ENCODE results near the gene PXDC1. TPM values are rescaled to one million over a fixed set of nuclear protein-coding genes. Genes with fewer than 3 reads are reported as not detected.

Gene PXDC1
- 1 to 10 TPM; 4.3 to 9.6 TPM for total RNA-seq
- long read RNA-seq, partial matches to known transcripts, result 4 of 9 reads
- long read RNA-seq, other reads (novel, unspliced or antisense), result 1 of 9 reads

DNA sequence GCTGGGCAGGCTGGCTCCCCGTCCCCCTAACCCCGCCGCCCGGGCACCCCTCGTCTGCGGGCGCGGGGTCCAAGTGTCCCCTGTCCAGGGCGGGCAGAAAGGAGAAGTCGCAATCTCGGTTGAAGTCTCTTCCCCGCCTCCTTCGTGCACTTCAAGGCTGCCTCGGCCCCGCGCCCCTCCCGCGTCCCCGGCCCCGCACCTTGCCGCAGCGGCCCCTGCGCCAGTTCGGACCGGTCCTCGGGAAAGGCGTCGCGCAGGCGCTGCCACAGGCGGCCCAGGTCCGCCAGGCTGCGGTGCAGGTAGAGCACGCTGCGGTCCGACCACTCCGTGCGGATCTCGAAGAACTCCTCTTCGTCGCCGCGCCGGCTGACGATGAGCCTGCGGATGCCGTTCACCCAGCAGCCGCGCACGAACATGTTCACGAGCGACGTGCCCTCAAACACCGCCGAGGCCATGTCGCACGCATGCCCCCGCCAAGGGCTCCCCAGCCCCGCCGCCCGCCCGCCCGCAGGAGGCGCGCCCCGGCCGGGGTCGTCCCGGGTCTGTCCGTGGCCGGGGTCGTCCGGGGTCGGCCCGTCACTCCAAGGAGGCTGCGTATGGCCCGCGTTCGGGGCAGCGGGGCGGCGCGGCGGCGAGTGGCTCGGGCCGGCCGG, at the start of gene PXDC1:
Gene PXDC1 (minus strand): TSS at position 637 of the 653 bp plus-strand sequence. CDS start 182 bp downstream, at position 455.
- ATAC-seq, result peak; percentile 8
- DNase-seq, result peak; percentile 25 to 48

DNA sequence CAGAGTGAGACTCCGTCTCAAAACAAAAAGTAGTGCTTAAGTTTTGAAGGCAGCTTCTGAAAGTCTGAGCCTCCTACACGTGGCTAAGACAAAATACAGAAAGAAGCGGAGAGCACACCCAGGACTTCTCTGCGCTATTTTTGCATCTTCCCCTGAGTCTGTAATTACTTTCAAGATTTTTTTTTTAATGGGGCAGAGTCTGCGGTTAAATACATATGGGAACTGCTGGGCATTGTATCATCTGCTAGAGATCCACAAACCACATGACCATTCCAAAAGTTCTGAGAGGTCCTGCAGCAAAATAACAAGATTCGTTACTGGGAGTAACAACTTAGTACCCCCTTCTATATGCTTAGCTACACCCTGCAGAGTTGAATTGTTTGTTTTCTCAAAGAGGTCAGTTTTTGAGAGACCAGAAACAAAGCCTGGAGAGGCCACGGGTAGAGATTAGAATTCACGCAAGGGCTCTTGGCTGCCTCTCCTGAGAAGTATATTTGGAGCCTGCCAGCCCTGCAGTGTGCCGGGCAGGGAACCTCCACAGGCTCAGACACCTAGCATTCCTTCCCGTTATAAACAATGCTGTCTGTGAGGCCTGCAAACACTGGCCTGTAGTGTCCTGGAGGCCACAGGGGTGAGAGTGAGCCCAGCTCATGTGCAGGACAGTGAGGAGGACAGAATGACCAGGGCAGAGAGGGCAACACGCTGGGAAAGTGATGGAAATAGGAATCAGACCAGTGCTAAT, 49.5 kb upstream of the PXDC1 start:
- intact Hi-C loops (cut with DNase I, micrococcal nuclease), result no loop called here
- DNase-seq (no peak), ATAC-seq (no peak)

More for the DNA sequence above, at the start of gene PXDC1:
- intact Hi-C loops (cut with DNase I, micrococcal nuclease), result loop anchor here in 1 of 2 donors (5.0 kb wide), 1 partner anchor 81 kb away; no protein-coding TSS in a partner anchor

- DNase-seq, result no peak
- intact Hi-C loops (cut with DNase I, micrococcal nuclease), result no loop called here
- no peak for ATAC-seq
These were observed 48.2 kb upstream of the PXDC1 start for GRCh38 chr6:3799719-3800118.

DNA sequence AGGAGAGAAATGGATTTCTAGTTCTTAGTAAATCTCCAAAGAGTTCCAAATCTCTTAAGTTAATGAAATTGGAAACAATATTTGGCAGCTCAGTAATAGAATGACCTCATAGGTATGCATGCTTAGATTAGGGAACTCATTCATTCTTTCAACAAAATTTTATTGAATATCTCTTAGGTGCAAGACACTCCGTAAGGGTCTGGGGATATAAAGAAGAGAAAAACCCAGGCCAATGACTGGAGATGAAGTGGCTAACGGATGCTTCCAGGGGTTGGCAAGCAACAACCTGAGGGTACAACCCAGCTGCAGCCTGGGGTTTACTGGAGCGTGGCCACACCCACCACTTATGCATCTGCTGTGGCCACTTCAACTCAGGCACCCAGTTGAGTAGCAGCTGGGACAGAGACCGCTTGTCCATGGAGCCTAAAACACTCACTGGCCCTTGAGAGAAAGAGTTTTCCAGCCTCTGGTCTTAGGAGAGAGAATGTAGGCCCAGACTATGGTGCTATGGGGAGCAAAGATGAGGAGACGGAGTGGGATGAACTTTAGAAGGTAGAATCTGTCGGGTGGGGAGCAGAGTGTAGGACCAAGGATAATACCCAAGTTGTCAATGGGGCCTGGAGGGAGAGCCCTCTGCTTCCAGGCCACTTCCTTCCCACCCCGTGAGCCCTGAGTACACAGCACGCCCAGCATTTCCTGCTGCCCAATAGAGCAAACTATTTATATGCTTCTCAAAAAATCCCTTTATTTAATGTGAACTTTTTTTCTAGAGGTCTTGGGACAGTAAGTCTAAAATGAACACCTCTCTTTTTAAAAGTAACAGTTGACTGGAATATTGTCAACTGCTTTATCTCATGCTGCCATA, 46.8 kb upstream of the PXDC1 start:
- no peak for ATAC-seq
- intact Hi-C loops (cut with DNase I, micrococcal nuclease), result no loop called here
- no peak for DNase-seq

DNA sequence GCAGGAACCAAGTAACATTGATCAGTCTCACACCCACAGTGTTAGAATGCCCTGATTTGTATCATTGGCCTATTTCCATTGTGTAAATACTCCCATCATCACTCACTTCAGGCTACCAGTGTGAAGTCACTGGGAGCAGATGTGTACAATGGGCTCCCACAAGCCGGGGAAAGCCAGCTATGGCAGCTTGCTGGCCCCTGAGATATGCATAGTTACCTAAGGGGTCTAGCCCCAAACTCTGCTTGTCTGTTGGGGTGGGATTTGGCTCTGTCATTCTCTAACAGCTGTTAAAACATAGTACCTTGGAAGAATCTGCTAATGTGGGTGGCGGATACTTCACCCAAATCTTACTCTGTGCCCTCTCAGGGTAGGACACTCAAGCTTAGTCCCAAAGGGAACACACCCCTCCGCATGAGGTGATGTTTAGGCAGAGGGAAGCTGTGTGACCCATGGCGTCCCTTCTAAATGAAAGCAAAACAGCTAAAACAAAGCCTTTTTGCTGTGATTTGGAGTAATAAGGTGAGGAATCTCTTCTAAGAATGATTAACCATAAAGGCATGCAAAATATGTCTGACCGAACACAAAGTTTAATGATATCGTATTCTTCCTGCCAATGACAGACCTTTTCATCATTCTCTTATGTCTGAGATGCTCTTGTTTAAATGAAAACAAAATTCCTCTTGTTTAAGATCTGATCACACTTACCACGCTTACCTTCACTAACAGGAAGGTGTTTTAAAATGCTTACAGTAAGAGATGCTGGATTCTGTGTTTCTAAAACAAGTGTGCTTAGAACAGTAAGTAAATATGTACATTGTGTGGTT, 45.9 kb upstream of the PXDC1 start:
- no peak for ATAC-seq
- intact Hi-C loops (cut with DNase I, micrococcal nuclease), result no loop called here
- DNase-seq, result no peak

DNA sequence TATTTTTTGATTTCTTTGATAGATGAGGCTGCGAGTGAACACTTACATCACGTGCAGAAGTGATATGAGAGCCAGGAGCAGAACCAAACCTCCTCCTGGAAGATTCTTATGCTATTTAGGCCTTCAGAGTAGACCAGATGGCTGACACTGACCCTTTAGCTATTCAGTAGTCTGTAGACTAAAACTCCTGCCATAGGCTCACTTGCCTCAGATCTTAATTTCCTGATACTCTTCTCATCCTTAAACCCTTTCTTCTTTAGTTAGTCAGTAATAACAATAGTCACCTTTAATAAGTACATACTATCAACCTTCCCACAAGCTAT, 45.2 kb upstream of the PXDC1 start:
- DNase-seq, result no peak
- intact Hi-C loops (cut with DNase I, micrococcal nuclease), result no loop called here
- no peak for ATAC-seq

DNA sequence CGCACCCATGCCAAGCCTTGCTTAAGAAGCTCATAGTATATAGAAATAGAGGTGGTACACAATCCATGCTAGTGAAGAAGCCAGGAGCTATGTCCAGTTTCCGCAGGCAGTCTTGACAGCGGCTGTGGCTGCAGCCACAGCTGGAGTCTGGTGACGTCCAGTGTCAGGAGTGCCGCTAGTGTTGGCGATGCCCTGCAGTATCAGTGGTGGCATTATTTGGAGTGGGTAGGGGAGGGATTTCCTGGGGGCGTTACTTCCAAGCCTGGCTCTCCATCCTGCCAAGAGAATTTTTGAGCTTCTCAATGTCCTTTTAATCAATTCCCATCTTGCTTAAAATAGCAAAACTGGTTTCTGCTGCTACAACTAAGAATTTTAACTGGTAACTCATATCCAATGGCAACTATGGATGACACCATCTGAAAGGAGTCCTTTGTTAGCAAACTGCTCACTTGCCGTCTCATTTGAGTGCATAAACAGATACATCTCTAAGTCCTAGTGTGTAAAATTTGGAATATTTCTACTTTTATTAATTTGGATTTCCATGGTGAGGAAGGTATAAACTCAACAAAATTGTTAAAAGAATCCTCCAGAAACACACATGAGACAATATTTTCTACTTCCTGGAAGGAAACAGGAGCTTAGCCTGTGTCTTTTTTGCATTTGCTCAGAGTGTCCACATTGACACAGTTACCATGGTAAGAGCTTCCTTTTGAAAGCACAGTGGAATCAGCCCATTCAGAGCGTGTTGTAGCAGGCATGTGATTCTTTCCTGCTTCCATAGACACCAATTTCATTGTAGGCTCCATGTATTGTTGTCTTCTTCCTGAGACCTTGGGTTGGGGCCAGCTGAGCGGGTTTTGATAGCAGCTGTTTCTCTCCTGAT, 44.6 kb upstream of the PXDC1 start:
- DNase-seq, result no peak
- ATAC-seq, result no peak
- intact Hi-C loops (cut with DNase I, micrococcal nuclease), result no loop called here

- ATAC-seq (no peak), DNase-seq (no peak)
- intact Hi-C loops (cut with DNase I, micrococcal nuclease), result no loop called here
These were observed 42.6 kb upstream of the PXDC1 start for GRCh38 chr6:3794092-3794491.

- intact Hi-C loops (cut with DNase I, micrococcal nuclease), result no loop called here
- DNase-seq (no peak), ATAC-seq (no peak)
These were observed 42.0 kb upstream of the PXDC1 start for GRCh38 chr6:3793545-3793944.

- intact Hi-C loops (cut with DNase I, micrococcal nuclease), result no loop called here
- ATAC-seq (no peak), DNase-seq (no peak)
These were observed 40.2 kb upstream of the PXDC1 start for GRCh38 chr6:3791526-3792203.

DNA sequence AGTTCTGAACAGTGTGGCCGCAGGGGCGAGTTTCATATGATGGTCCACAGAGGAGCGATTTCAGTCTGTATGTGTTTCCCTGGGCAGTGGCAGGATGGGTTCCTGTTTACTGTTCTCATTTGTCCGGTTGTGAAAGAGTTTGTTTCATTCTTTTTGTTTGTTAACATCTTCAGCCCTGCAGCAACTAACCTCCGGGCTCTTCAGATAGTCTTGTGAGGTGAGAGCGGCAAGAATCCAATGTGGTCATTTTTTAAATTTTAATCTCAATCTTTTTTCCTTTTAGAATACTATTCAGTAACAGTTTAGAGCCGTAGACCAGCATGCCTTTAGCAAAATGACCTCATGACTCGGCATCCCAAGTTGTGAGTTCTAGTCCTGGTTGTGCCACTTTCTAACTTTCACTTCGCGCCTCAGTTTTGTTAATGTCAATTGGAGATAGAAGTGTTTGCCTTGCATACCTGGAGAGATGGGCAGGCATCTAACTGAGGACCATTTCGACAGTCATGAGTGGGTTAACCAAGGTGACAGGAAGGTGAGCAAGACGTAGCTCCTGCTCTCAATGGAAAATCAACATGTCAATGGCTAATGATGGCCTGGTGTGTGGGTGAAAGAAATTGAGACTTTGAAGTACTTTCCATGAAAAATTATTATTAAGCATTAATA, 38.5 kb upstream of the PXDC1 start:
- intact Hi-C loops (cut with DNase I, micrococcal nuclease), result no loop called here
- no peak for ATAC-seq
- no peak for DNase-seq

DNA sequence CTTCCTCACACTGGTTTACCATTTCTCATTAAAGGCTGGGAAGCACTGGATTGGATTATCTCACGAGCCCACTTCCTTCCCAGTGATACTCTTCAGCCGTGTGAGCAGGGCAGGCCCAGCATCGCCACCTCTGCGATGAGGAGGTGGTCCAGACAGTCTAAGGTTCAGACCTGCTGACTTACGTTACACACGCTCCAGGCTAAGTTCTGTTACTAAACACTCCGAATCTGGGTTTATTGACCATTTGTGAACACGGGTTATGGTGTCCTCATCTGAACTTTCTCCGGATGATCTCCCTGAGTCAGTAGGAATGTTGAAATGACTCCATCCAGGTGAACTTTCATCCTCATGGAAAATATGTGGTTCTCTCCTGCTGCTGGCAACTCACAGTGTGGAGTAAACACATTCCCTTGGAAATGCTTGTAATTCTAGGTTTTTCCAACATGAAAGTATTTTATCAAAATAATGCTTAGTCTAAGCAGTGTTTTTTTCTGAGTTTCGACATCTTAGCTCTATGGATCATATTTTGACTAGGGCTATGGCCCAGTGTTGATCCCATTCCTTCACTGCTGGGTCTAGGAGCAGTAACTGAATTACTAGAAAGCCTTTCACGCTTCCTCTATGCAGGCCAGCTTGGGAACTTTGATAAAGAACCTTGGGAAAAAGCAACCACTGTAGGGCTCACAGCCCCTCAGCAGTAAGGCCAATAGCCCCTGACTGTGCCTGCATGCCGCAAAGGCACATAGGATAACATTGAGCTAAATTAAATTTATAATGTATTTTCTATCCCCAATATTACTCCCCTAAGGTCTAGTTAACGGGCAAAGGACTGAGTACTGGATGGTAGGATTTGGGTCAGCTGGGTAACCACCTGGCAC, 37.7 kb upstream of the PXDC1 start:
- ATAC-seq (no peak), DNase-seq (no peak)
- intact Hi-C loops (cut with DNase I, micrococcal nuclease), result no loop called here

DNA sequence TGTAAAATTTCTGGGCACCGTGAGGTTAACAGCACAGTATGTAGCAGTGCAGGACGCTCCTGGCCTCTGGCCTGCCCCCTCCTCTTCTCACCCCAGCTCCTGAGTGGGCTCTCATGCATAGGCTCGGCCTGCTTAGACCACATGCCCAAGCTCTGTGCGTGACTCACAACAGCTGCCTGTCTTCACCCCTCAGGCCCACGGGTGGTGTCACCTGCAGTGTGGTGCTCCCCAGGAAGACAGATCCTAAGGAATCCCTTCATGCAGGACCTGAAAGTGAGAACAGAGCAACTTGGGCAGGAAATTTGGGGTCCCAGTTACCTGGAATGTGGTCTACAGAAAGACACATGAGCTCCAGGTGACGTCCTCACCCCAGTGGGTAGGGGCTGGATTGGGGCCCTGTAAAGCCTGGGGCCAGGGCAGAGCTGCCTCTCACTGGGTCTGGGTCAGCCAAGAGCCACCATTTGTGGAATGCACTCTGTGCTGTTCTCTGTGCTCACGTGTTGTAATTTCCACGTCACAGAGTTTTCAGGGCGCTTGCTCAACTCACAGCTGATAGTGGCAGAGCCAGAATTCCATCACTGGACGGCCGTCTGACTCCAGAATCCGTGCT, 37.0 kb upstream of the PXDC1 start:
- ATAC-seq (no peak), DNase-seq (no peak)
- intact Hi-C loops (cut with DNase I, micrococcal nuclease), result no loop called here

DNA sequence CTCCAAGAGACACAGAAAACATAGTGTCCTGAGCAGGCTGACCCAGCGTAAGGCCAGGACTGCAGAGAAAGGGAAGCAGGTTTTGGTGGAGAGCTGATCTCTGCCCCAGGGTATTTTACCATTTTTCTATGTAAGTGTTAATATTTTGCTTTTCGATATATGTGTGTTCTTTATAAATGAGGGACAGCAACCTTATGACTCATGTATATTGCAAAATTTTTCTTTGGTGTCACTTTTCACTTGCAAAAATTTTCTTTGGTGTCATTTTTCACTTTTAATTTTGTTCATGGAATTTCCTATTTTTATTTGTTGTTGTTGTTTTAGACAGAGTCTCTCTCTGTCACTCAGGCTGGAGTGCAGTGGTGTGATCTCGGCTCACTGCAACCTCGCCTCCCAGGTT, 34.6 kb upstream of the PXDC1 start:
- ATAC-seq (no peak), DNase-seq (no peak)
- intact Hi-C loops (cut with DNase I, micrococcal nuclease), result no loop called here

- DNase-seq (no peak), ATAC-seq (no peak)
- intact Hi-C loops (cut with DNase I, micrococcal nuclease), result no loop called here
These were observed 34.2 kb upstream of the PXDC1 start for GRCh38 chr6:3785745-3786098.
